Kidney epithelial cell (primary cell): ENCODE data around the gene TMEM234. TPM values are rescaled to one million over a fixed set of nuclear protein-coding genes. Genes with fewer than 3 reads are reported as not detected.

Experiments
- DNase-seq: peaks from one replicate; pipeline ENCODE4 v3.0.0-alpha.2; 2010; ENCODE audit warnings: low read depth
- H3K27me3 ChIP-seq: 2 replicates; pipeline ENCODE4 v1.6.0; 2011; ENCODE audit warnings: low read length; ENCODE audit not compliant: control insufficient read depth, insufficient read depth
- H3K36me3 ChIP-seq: 2 replicates; pipeline ENCODE4 v1.5.1; 2011; ENCODE audit warnings: low read length; ENCODE audit not compliant: control insufficient read depth, insufficient read depth
- H3K4me3 ChIP-seq: 2 replicates; pipeline ENCODE4 v1.5.1; 2011; ENCODE audit warnings: low read depth, mild to moderate bottlenecking, control low read depth, low read length
- total RNA-seq: library from RNA; depleted of rRNA; stranded (reverse); fragments of >200 nt; gene quantifications from 2 replicates; pipeline ENCODE4 v1.2.3, GENCODE V29; 2015
- TF ChIP-seq, protein P1 (sequence below): IDR thresholded peaks from 2 replicates; pipeline ENCODE4 v1.5.1; 2011; ENCODE audit warnings: mild to moderate bottlenecking, moderate library complexity, low read length, control low read depth, inconsistent platforms; ENCODE audit not compliant: insufficient read depth, poor library complexity, severe bottlenecking

The TMEM234 gene
- total RNA-seq, 1 donor from 2014 or later, result 21.1 TPM

- Histone ChIP-seq H3K4me3 (no peak overlapping the region), H3K27me3 (no peaks in the 10 kb centered on the region), H3K36me3 (peaks cover 5% of the 10 kb centered on the region)
- DNase-seq, result no peak
- TF ChIP-seq, protein P1, sequence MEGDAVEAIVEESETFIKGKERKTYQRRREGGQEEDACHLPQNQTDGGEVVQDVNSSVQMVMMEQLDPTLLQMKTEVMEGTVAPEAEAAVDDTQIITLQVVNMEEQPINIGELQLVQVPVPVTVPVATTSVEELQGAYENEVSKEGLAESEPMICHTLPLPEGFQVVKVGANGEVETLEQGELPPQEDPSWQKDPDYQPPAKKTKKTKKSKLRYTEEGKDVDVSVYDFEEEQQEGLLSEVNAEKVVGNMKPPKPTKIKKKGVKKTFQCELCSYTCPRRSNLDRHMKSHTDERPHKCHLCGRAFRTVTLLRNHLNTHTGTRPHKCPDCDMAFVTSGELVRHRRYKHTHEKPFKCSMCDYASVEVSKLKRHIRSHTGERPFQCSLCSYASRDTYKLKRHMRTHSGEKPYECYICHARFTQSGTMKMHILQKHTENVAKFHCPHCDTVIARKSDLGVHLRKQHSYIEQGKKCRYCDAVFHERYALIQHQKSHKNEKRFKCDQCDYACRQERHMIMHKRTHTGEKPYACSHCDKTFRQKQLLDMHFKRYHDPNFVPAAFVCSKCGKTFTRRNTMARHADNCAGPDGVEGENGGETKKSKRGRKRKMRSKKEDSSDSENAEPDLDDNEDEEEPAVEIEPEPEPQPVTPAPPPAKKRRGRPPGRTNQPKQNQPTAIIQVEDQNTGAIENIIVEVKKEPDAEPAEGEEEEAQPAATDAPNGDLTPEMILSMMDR, result no peak
These were observed 26.0 kb downstream of the TMEM234 start for GRCh38 chr1:32195972-32196823.

DNA sequence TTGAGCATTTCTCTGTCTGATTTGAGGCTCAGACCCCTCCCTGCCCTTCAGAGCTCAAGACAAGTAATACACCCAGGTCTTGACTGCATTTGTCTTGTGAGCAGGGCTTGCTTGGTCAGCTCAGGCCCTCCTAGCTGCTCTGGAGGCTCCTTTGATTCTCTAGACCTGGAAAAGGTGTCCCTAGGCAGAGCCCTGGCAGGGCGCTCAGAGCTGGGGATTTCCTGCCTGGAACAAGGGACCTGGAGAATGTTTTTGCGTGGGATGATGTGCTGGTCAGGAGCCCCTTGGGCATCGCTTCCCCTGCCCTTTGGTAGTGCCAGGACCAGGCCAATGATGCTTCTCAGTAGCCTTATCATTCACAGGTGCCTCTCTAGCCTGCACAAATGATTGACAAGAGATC lies 26.6 kb downstream of the TMEM234 start:
- no peaks in the 10 kb centered on the region for H3K27me3 ChIP-seq
- no peak overlapping the region for H3K4me3 ChIP-seq
- peaks cover 8% of the 10 kb centered on the region for H3K36me3 ChIP-seq
- DNase-seq, result no peak
- TF ChIP-seq, protein P1, result no peak

DNA sequence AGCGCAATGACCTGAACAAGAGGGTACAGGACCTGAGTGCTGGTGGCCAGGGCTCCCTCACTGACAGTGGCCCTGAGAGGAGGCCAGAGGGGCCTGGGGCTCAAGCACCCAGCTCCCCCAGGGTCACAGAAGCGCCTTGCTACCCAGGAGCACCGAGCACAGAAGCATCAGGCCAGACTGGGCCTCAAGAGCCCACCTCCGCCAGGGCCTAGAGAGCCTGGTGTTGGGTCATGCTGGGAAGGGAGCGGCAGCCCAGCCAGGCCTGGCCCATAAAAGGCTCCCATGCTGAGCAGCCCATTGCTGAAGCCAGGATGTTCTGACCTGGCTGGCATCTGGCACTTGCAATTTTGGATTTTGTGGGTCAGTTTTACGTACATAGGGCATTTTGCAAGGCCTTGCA lies 27.2 kb downstream of the TMEM234 start:
- Histone ChIP-seq H3K36me3 (peaks cover 8% of the 10 kb centered on the region), H3K4me3 (no peak overlapping the region), H3K27me3 (no peaks in the 10 kb centered on the region)
- no peak for DNase-seq
- TF ChIP-seq, protein P1, result no peak

DNA sequence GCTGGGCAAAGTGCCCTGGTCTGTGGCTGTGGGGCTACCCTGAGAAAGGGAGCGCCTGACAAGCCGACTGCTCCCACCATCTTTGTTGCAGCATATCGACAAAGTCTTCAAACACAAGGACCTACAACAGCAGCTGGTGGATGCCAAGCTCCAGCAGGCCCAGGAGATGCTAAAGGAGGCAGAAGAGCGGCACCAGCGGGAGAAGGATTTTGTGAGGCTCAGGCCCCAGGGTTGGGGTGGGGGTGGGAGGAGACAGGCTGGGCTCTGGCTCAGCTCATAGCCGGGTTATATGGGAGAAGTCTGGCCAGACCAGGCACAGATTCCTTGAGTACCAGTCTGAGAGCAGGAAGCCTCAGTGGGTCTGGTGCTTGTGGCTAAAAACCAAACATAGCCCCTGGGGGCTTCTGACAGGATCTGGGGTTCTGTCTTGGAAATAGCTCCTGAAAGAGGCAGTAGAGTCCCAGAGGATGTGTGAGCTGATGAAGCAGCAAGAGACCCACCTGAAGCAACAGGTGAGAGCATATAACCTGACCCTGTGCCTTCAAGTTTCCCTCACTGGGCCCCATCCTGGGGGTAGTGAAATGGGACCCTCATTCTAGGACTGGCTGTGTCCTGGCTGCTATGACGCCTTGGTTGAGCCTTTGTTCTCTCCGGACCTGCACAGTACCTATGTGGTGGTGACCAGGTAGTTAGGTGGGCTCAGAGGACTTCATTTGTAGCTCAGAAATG lies 29.8 kb downstream of the TMEM234 start:
- Histone ChIP-seq H3K27me3 (no peaks in the 10 kb centered on the region), H3K4me3 (no peak overlapping the region), H3K36me3 (peaks cover 15% of the 10 kb centered on the region)
- TF ChIP-seq, protein P1, result no peak
- no peak for DNase-seq

GRCh38 chr1:32187850-32188249 lies 34.3 kb downstream of the TMEM234 start:
- no peak overlapping the region for H3K4me3 ChIP-seq
- H3K36me3 ChIP-seq, result peaks cover 14% of the 10 kb centered on the region
- H3K27me3 ChIP-seq, result no peaks in the 10 kb centered on the region
- DNase-seq, result no peak
- TF ChIP-seq, protein P1, result no peak
